AG09319 (cell line): Measurements from ENCODE around the gene TMEM154.

Experiments used
- DNase-seq: peaks from one replicate; pipeline ENCODE4 v3.0.0-alpha.2; 2010; ENCODE audit warnings: low read depth; ENCODE audit errors: extremely low read depth
- CTCF ChIP-seq: IDR thresholded peaks from 2 replicates; pipeline ENCODE4 v1.5.1; 2011; ENCODE audit warnings: low read depth, mild to moderate bottlenecking, inconsistent platforms, low read length, moderate library complexity

The TMEM154 gene

GRCh38 chr4:152609481-152609880 is 70.3 kb downstream of the TMEM154 start:
- TF ChIP-seq CTCF: no peak
- DNase-seq: no peak

DNA sequence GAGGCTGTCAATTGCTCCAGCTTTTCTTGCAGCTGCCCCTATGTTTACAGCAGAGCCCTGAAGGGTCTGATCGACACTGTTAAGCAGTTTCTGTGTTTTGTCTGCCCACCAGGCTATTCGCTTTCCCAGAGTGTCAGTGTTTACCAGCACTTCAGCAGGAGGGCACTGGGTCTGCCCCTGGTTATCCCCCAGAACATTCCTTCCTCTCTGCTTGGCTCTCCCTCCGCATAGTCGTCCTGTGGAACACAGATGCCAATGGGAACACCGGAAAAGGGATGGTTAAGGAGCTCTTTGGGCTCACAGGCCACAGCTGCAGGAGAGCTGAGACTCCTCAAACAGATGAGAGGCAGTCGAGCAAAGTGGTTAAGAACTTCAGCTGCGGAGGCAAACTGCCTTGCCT is 72.6 kb downstream of the TMEM154 start:
- DNase-seq: no peak
- TF ChIP-seq CTCF: no peak

DNA sequence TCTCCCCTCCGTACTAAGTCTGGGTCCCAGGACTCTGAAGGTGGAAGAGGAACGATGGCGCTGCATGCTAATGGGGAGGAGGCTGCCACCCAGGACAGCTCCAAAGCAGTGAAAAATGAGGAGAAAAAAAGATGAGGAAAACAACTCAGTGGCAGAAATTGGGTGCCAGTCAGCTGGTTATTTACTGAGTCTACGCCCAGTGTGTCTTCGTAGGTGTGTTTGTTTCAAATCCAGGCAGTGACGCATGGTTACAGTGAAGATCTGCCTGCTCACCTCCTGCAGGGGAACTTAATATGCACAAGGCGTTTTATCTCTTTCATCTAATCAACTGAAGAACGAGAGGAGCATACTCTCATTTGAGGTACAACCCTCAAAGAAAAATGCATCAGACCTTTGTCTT is 73.0 kb downstream of the TMEM154 start:
- DNase-seq: no peak
- TF ChIP-seq CTCF: no peak

DNA sequence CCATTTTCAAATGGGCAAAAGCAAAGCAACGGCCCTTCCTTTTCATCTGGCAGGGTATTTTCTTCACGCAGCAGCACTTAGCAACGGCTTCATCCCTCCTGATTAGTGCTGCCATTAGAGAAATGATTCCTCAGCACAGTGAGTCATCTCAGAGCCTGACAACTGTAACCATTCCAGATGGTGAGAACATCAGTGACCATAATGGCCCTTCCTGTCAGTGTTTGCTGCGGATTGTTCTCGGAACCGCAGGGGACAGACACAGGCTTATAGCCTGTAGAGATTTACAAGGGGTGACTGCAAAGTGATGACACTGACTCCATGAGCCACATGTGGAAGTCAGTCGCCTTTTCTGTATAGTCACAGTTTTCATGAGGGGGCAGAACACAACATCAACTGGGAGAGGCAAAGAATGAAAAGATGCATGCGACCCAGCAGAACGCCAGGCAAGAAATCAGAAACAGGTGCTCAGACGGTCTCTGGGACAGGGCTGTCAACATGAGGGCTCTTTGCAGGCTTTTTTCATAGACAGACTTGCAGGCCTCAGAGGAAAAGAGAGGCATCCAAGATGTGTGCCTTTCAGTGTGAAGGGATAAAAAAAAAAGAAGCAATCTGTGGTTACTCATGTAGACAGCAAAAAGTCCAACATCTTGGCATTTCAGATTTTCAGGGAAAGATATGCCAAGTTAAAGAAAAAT is 74.0 kb downstream of the TMEM154 start:
- TF ChIP-seq CTCF: no peak
- no peak for DNase-seq

GRCh38 chr4:152605031-152605430 is 74.8 kb downstream of the TMEM154 start:
- DNase-seq: no peak
- no peak for TF ChIP-seq CTCF

GRCh38 chr4:152601156-152601555 is 78.6 kb downstream of the TMEM154 start:
- no peak for DNase-seq
- TF ChIP-seq CTCF: no peak

GRCh38 chr4:152599636-152600035 is 80.2 kb downstream of the TMEM154 start:
- no peak for TF ChIP-seq CTCF
- DNase-seq: no peak
